ENCODE results near the gene CDK7. TPM values are rescaled to one million over a fixed set of nuclear protein-coding genes. Genes with fewer than 3 reads are reported as not detected.
A peak's percentile ranks its signal among the peaks of the same experiment; 100 is the strongest.
"Not testable (repeated sequence)": the region's sequence is repeated elsewhere in the genome, so short reads cannot be mapped to it uniquely, and the experiment has no call there.

The CDK7 gene
- polyA plus RNA-seq, 1 donor (not counting 4 experiments of a cell fraction or from before 2014, with no cell fraction given), result 80.5 TPM

DNA sequence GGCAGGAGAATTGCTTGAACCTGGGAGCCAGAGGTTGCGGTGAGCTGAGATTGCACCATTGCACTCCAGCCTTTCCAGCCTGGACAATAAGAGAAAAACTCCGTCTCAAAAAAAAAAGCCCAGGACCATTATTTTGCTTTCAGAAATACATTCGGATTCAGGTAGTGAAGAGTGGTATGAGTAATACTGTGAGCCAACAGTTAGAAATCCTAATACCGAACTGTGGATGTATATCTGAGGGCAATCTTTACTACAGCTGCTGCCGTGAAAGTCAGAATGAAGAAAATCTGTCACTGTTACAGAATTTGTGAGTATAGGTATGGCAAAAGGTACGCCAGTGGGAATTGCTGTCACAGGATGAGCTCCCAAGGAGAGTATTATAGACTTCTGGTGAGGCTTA lies 3.4 kb upstream of the CDK7 start:
- Histone ChIP-seq H3K9me3 (ENCODE audit: control insufficient read depth, low read depth, low read length) (no peaks in the 10 kb centered on the region), H2AFZ (ENCODE audit: control insufficient read depth, low read length) (no peak overlapping the region), H3K79me2 (ENCODE audit: control insufficient read depth, insufficient read depth, low read length) (peaks cover 14% of the 10 kb centered on the region), H3K27ac (ENCODE audit: control insufficient read depth, insufficient read depth, low read length) (peak overlapping the region; percentile 13), H3K4me3 (ENCODE audit: control insufficient read depth in 2 of 3, extremely low read depth in 1 of 3, insufficient read depth in 2 of 3, low read depth in 1 of 3, low read length in 3 of 3) (no peak overlapping the region), H3K9ac (ENCODE audit: control insufficient read depth, extremely low read depth, insufficient read depth, low read length) (no peak overlapping the region), H4K20me1 (ENCODE audit: control insufficient read depth, extremely low read depth, insufficient read depth, low read length) (no peaks in the 10 kb centered on the region), H3K9me1 (ENCODE audit: control insufficient read depth, extremely low read depth, insufficient read depth, low read length) (no peaks in the 10 kb centered on the region), H3K4me2 (ENCODE audit: control insufficient read depth, extremely low read depth, insufficient read depth, low read depth, low read length) (no peak overlapping the region), H3K27me3 (ENCODE audit: control insufficient read depth, extremely low read depth, insufficient read depth, low read length) (no peaks in the 10 kb centered on the region), H3K36me3 (ENCODE audit: control insufficient read depth in 2 of 2, extremely low read depth in 1 of 2, insufficient read depth in 2 of 2, low read length in 2 of 2) (peaks cover 0 to 3% of the 10 kb centered on the region in 2 experiments), H3K4me1 (ENCODE audit: control insufficient read depth, extremely low read depth, insufficient read depth, low read length) (peaks cover 16% of the 10 kb centered on the region)
- no peak for DNase-seq (ENCODE audit: low read depth, low spot score)
- FAIRE-seq, result no peak
- TF ChIP-seq, protein P1, sequence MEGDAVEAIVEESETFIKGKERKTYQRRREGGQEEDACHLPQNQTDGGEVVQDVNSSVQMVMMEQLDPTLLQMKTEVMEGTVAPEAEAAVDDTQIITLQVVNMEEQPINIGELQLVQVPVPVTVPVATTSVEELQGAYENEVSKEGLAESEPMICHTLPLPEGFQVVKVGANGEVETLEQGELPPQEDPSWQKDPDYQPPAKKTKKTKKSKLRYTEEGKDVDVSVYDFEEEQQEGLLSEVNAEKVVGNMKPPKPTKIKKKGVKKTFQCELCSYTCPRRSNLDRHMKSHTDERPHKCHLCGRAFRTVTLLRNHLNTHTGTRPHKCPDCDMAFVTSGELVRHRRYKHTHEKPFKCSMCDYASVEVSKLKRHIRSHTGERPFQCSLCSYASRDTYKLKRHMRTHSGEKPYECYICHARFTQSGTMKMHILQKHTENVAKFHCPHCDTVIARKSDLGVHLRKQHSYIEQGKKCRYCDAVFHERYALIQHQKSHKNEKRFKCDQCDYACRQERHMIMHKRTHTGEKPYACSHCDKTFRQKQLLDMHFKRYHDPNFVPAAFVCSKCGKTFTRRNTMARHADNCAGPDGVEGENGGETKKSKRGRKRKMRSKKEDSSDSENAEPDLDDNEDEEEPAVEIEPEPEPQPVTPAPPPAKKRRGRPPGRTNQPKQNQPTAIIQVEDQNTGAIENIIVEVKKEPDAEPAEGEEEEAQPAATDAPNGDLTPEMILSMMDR (optimal IDR thresholded peaks at IDR 0.05 in 1 of 3, IDR thresholded peaks at IDR 0.05 in 1 of 3, conservative IDR thresholded peaks at IDR 0.05 in 1 of 3; ENCODE audit: extremely low read depth in 1 of 3, insufficient read depth in 2 of 3, low read length in 3 of 3), result no peak
- TF ChIP-seq EZH2 (IDR thresholded peaks at IDR 0.05; ENCODE audit: low read length), result no peak
- dilution Hi-C loops (cut with MboI; ENCODE audit: extremely low pct_ligation_motif_present, low sequenced_read_pairs), result no loop called here

GRCh38 chr5:69231851-69232250 lies 2.8 kb upstream of the CDK7 start:
- Histone ChIP-seq H3K4me3 (ENCODE audit: control insufficient read depth in 2 of 3, extremely low read depth in 1 of 3, insufficient read depth in 2 of 3, low read depth in 1 of 3, low read length in 3 of 3) (no peak overlapping the region), H3K9ac (ENCODE audit: control insufficient read depth, extremely low read depth, insufficient read depth, low read length) (no peak overlapping the region), H3K27me3 (ENCODE audit: control insufficient read depth, extremely low read depth, insufficient read depth, low read length) (no peaks in the 10 kb centered on the region), H3K27ac (ENCODE audit: control insufficient read depth, insufficient read depth, low read length) (peak overlapping the region; percentile 13), H3K9me1 (ENCODE audit: control insufficient read depth, extremely low read depth, insufficient read depth, low read length) (no peaks in the 10 kb centered on the region), H3K79me2 (ENCODE audit: control insufficient read depth, insufficient read depth, low read length) (peaks cover 17% of the 10 kb centered on the region), H3K4me2 (ENCODE audit: control insufficient read depth, extremely low read depth, insufficient read depth, low read depth, low read length) (no peak overlapping the region), H3K4me1 (ENCODE audit: control insufficient read depth, extremely low read depth, insufficient read depth, low read length) (peaks cover 20% of the 10 kb centered on the region), H3K9me3 (ENCODE audit: control insufficient read depth, low read depth, low read length) (no peaks in the 10 kb centered on the region), H2AFZ (ENCODE audit: control insufficient read depth, low read length) (no peak overlapping the region), H3K36me3 (ENCODE audit: control insufficient read depth in 2 of 2, extremely low read depth in 1 of 2, insufficient read depth in 2 of 2, low read length in 2 of 2) (peaks cover 0 to 3% of the 10 kb centered on the region in 2 experiments), H4K20me1 (ENCODE audit: control insufficient read depth, extremely low read depth, insufficient read depth, low read length) (no peaks in the 10 kb centered on the region)
- FAIRE-seq (no peak), DNase-seq (ENCODE audit: low read depth, low spot score) (no peak)
- TF ChIP-seq, protein P1 (optimal IDR thresholded peaks at IDR 0.05 in 1 of 3, IDR thresholded peaks at IDR 0.05 in 1 of 3, conservative IDR thresholded peaks at IDR 0.05 in 1 of 3; ENCODE audit: extremely low read depth in 1 of 3, insufficient read depth in 2 of 3, low read length in 3 of 3), result no peak
- dilution Hi-C loops (cut with MboI; ENCODE audit: extremely low pct_ligation_motif_present, low sequenced_read_pairs), result no loop called here

DNA sequence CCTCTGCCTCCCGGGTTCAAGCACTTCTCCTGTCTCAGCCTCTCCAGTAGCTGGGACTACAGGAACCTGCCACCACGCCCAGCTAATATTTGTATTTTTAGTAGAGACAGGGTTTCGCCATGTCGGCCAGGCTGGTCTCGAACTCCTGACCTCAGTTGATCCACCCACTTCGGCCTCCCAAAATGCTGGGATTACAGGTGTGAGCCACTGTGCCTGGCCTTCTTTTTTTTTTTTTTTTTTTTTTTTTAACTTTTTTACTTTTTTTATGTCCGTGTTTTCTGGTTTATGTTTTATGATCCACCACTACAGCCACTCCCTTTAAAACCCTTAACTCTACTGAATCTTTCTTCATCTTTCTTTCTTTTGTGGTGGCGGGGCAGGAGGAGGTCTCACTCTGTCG lies 2.0 kb downstream of the CDK7 start:
- H3K27me3 ChIP-seq (ENCODE audit: control insufficient read depth, extremely low read depth, insufficient read depth, low read length); dilution Hi-C loops (cut with MboI; ENCODE audit: extremely low pct_ligation_motif_present, low sequenced_read_pairs); FAIRE-seq; H2AFZ ChIP-seq (ENCODE audit: control insufficient read depth, low read length); H3K9me3 ChIP-seq (ENCODE audit: control insufficient read depth, low read depth, low read length); H3K9ac ChIP-seq (ENCODE audit: control insufficient read depth, extremely low read depth, insufficient read depth, low read length); DNase-seq (ENCODE audit: low read depth, low spot score); H4K20me1 ChIP-seq (ENCODE audit: control insufficient read depth, extremely low read depth, insufficient read depth, low read length); H3K9me1 ChIP-seq (ENCODE audit: control insufficient read depth, extremely low read depth, insufficient read depth, low read length): not testable (repeated sequence)
- peaks cover 38% of the 10 kb centered on the region for H3K4me1 ChIP-seq (ENCODE audit: control insufficient read depth, extremely low read depth, insufficient read depth, low read length)
- peaks cover 4 to 21% of the 10 kb centered on the region in 2 experiments for H3K36me3 ChIP-seq (ENCODE audit: control insufficient read depth in 2 of 2, extremely low read depth in 1 of 2, insufficient read depth in 2 of 2, low read length in 2 of 2)
- peaks cover 52% of the 10 kb centered on the region for H3K79me2 ChIP-seq (ENCODE audit: control insufficient read depth, insufficient read depth, low read length)
- peak overlapping the region; percentile 93 for H3K4me2 ChIP-seq (ENCODE audit: control insufficient read depth, extremely low read depth, insufficient read depth, low read depth, low read length)
- H3K27ac ChIP-seq (ENCODE audit: control insufficient read depth, insufficient read depth, low read length), result peak overlapping the region; percentile 91
- peak overlapping the region in 1 of 3 experiments; percentile 81 for H3K4me3 ChIP-seq (ENCODE audit: control insufficient read depth in 2 of 3, extremely low read depth in 1 of 3, insufficient read depth in 2 of 3, low read depth in 1 of 3, low read length in 3 of 3)
